ENCODE measurements around the gene SLC1A2. TPM values are rescaled to one million over a fixed set of nuclear protein-coding genes. Genes with fewer than 3 reads are reported as not detected.

SLC1A2 gene
- total RNA-seq, 1 donor from 2014 or later, result 0.10 TPM

- Mint-ChIP-seq H3K4me1 (ENCODE audit: low read depth) (peaks cover 11% of the 10 kb centered on the region), H3K27ac (ENCODE audit: unreplicated experiment) (no peak overlapping the region)
- no peak for TF ChIP-seq CTCF (IDR thresholded peaks at IDR 0.05)
Observed at GRCh38 chr11:35337914-35338305, 81.4 kb downstream of the SLC1A2 start.

GRCh38 chr11:35337136-35337913 is 82.0 kb downstream of the SLC1A2 start:
- TF ChIP-seq CTCF (IDR thresholded peaks at IDR 0.05), result no peak
- Mint-ChIP-seq H3K36me3 (ENCODE audit: low read depth) (no peaks in the 10 kb centered on the region), H3K4me1 (ENCODE audit: low read depth) (peaks cover 11% of the 10 kb centered on the region), H3K4me3 (ENCODE audit: unreplicated experiment) (no peak overlapping the region), H3K9me3 (ENCODE audit: low read depth) (peaks cover 6% of the 10 kb centered on the region), H3K27ac (ENCODE audit: unreplicated experiment) (peak overlapping the region; percentile 73), H3K27me3 (ENCODE audit: low read depth) (no peaks in the 10 kb centered on the region)
- no peak for DNase-seq (ENCODE audit: low spot score)

More at GRCh38 chr11:35337914-35338305, 81.4 kb downstream of the SLC1A2 start:
- no peak overlapping the region for H3K4me3 Mint-ChIP-seq (ENCODE audit: unreplicated experiment)
- DNase-seq (ENCODE audit: low spot score), result no peak
- no peaks in the 10 kb centered on the region for H3K27me3 Mint-ChIP-seq (ENCODE audit: low read depth)
- no peaks in the 10 kb centered on the region for H3K36me3 Mint-ChIP-seq (ENCODE audit: low read depth)
- H3K9me3 Mint-ChIP-seq (ENCODE audit: low read depth), result peaks cover 6% of the 10 kb centered on the region

- Mint-ChIP-seq H3K36me3 (ENCODE audit: low read depth) (no peaks in the 10 kb centered on the region), H3K27me3 (ENCODE audit: low read depth) (no peaks in the 10 kb centered on the region), H3K4me3 (ENCODE audit: unreplicated experiment) (no peak overlapping the region), H3K27ac (ENCODE audit: unreplicated experiment) (peak overlapping the region; percentile 73), H3K4me1 (ENCODE audit: low read depth) (peaks cover 11% of the 10 kb centered on the region), H3K9me3 (ENCODE audit: low read depth) (peaks cover 8% of the 10 kb centered on the region)
- no peak for DNase-seq (ENCODE audit: low spot score)
- no peak for TF ChIP-seq CTCF (IDR thresholded peaks at IDR 0.05)
Observed at GRCh38 chr11:35336726-35337125, 82.6 kb downstream of the SLC1A2 start.

- Mint-ChIP-seq H3K4me1 (ENCODE audit: low read depth) (peaks cover 11% of the 10 kb centered on the region), H3K9me3 (ENCODE audit: low read depth) (peaks cover 10% of the 10 kb centered on the region), H3K36me3 (ENCODE audit: low read depth) (peaks cover 1% of the 10 kb centered on the region), H3K27me3 (ENCODE audit: low read depth) (no peaks in the 10 kb centered on the region), H3K27ac (ENCODE audit: unreplicated experiment) (no peak overlapping the region), H3K4me3 (ENCODE audit: unreplicated experiment) (no peak overlapping the region)
- no peak for DNase-seq (ENCODE audit: low spot score)
- no peak for TF ChIP-seq CTCF (IDR thresholded peaks at IDR 0.05)
Observed at GRCh38 chr11:35335226-35335625, 84.1 kb downstream of the SLC1A2 start.

- Mint-ChIP-seq H3K4me1 (ENCODE audit: low read depth) (peaks cover 11% of the 10 kb centered on the region), H3K27me3 (ENCODE audit: low read depth) (no peaks in the 10 kb centered on the region), H3K4me3 (ENCODE audit: unreplicated experiment) (no peak overlapping the region), H3K36me3 (ENCODE audit: low read depth) (peaks cover 1% of the 10 kb centered on the region), H3K9me3 (ENCODE audit: low read depth) (peaks cover 10% of the 10 kb centered on the region), H3K27ac (ENCODE audit: unreplicated experiment) (no peak overlapping the region)
- TF ChIP-seq CTCF (IDR thresholded peaks at IDR 0.05), result no peak
- no peak for DNase-seq (ENCODE audit: low spot score)
Observed at GRCh38 chr11:35334385-35335090, 84.8 kb downstream of the SLC1A2 start.

Measured in chondrocyte (in vitro differentiated cells).